OCI-LY1 (cell line): Measurements from ENCODE around the gene ZP1.

Experiments
- EZH2 ChIP-seq: fragments of 200-600 bp; sonication (generic), shearing (Covaris generic); IDR thresholded peaks from 2 replicates; pipeline ENCODE4 v1.8.0; 2017; ENCODE audit warnings: borderline replicate concordance, mixed run types, mild to moderate bottlenecking, antibody characterized with exemption, low read length, moderate library complexity, mixed read lengths
- TF ChIP-seq, protein P1 (sequence below): fragments of 200-600 bp; sonication (generic), shearing (Covaris generic); IDR thresholded peaks from 2 replicates; pipeline ENCODE4 v1.5.1; 2017; ENCODE audit warnings: mild to moderate bottlenecking, antibody characterized with exemption, low read length, moderate library complexity, mixed read lengths

DNA sequence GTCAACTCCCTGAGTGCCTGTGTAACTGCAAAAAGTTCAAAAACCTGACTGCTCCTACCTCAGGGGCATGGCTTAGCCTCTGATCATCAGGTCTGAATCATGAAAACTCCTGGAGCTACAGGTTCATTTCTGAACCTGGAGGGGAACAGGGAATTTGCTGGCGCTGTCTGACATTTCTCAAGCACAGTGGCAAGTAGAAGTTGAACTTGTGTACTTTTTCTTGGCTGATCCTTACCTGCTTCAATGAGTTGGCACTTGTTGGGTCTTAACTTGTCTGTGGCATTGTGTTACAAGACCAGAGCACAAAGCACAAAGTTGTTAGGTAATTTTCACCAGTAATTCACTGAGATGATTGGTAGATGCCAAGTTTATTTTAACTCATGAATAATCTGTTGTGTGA is 49.9 kb downstream of the ZP1 start:
- no peak for TF ChIP-seq EZH2
- TF ChIP-seq, protein P1, sequence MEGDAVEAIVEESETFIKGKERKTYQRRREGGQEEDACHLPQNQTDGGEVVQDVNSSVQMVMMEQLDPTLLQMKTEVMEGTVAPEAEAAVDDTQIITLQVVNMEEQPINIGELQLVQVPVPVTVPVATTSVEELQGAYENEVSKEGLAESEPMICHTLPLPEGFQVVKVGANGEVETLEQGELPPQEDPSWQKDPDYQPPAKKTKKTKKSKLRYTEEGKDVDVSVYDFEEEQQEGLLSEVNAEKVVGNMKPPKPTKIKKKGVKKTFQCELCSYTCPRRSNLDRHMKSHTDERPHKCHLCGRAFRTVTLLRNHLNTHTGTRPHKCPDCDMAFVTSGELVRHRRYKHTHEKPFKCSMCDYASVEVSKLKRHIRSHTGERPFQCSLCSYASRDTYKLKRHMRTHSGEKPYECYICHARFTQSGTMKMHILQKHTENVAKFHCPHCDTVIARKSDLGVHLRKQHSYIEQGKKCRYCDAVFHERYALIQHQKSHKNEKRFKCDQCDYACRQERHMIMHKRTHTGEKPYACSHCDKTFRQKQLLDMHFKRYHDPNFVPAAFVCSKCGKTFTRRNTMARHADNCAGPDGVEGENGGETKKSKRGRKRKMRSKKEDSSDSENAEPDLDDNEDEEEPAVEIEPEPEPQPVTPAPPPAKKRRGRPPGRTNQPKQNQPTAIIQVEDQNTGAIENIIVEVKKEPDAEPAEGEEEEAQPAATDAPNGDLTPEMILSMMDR = no peak
